ENCODE data around the gene GARIN5B. TPM values are rescaled to one million over a fixed set of nuclear protein-coding genes. Genes with fewer than 3 reads are reported as not detected.
"Not testable (repeated sequence)": the region's sequence is repeated elsewhere in the genome, so short reads cannot be mapped to it uniquely, and the experiment has no call there.

GARIN5B gene
- total RNA-seq, 2 experiments from 2014 or later = not detected

DNA sequence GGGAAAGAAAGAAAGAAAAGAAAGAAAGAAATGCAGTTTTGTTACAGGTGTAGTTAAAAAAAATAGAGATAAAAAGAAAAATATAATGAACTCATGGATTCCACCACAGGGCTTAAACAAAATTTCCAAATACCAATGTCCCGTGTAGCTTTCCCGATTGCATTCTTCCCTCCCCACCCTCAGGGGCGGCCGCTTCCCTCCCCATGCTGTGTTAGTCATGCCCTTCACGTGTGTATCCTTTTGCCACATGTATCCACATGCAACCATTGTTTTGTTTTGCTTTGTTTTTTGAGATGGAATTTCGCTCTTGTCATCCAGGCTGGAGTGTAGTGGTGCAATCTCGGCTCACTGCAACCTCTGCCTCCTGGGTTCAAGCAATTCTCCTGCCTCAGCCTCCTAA lies 27.0 kb downstream of the GARIN5B start:
- Mint-ChIP-seq H3K4me3 (no peak overlapping the region), H3K4me1 (peaks cover 11% of the 10 kb centered on the region), H3K36me3 (no peaks in the 10 kb centered on the region), H3K27me3 (peaks cover 17% of the 10 kb centered on the region), H3K27ac (no peak overlapping the region), H3K9me3 (no peaks in the 10 kb centered on the region)
- ATAC-seq (ENCODE audit: low read depth) (no peak), DNase-seq (no peak)
- POLR2A ChIA-PET = no interaction called here

- ATAC-seq (ENCODE audit: low read depth) (no peak), DNase-seq (no peak)
- Mint-ChIP-seq H3K9me3 (no peaks in the 10 kb centered on the region), H3K27me3 (peaks cover 20% of the 10 kb centered on the region), H3K4me1 (peaks cover 5% of the 10 kb centered on the region), H3K4me3 (no peak overlapping the region), H3K36me3 (no peaks in the 10 kb centered on the region), H3K27ac (no peak overlapping the region)
- POLR2A ChIA-PET = no interaction called here
Measured at GRCh38 chr19:55333870-55334269, 29.2 kb downstream of the GARIN5B start.

- not testable (repeated sequence) for H3K27me3 Mint-ChIP-seq; DNase-seq; ATAC-seq (ENCODE audit: low read depth); H3K4me1 Mint-ChIP-seq; H3K9me3 Mint-ChIP-seq; H3K36me3 Mint-ChIP-seq; H3K4me3 Mint-ChIP-seq; H3K27ac Mint-ChIP-seq
- POLR2A ChIA-PET = interaction anchor here (0.6 kb wide), 1 partner anchor 12 kb away, joined by 6 read pairs; no protein-coding TSS in a partner anchor
Measured at GRCh38 chr19:55329791-55330190, 33.3 kb downstream of the GARIN5B start.

DNA sequence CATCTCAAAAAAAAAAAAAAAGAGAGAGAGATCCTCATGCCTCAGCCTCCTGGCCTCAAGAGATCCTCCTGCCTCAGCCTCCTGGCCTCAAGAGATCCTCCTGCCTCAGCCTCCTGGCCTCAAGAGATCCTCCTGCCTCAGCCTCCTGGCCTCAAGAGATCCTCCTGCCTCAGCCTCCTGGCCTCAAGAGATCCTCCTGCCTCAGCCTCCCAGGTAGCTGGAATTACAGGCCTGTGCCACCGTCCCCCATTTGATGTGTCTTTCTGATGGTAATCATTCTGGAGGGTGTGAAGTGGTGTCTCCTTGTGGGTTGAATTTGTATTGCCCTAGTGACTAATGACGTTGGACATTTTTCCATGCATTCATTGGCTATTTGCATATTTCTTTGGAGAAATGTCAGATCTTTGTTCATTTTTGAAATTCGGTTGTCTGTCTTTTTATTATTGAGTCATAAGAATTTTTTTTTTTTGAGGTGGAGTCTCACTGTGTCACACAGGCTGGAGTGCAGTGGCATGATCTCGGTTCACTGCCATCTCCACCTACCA lies 34.2 kb downstream of the GARIN5B start:
- H3K4me3 Mint-ChIP-seq; POLR2A ChIA-PET; DNase-seq; ATAC-seq (ENCODE audit: low read depth); H3K9me3 Mint-ChIP-seq; H3K27ac Mint-ChIP-seq; H3K27me3 Mint-ChIP-seq; H3K36me3 Mint-ChIP-seq; H3K4me1 Mint-ChIP-seq: not testable (repeated sequence)

DNA sequence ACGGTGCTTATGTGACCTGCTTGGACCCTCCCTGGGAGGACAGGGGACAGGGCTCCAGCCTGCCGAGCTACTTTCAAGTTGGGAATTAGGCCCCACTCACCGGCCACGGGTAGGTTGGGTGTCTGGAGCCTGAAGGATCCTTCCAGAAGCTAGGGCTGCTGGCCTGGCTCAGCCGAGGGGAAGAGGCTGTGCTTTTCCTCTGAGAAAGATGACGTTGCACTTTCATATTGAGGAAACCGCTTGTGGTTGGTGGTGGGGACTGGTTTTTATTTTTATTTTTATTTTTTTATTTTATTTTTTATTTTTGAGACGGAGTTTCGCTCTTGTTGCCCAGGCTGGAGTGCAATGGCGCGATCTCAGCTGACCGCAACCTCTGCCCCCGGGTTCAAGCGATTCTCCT lies 37.9 kb downstream of the GARIN5B start, which contains the start of gene TMEM150B:
TMEM150B (minus strand) TSS at position 170 of the 400 bp plus-strand sequence. CDS start 4,305 bp downstream, outside the sequence.
- ATAC-seq (ENCODE audit: low read depth) = peak; percentile 53
- no peak within 1 kb of the TSS for H3K27ac Mint-ChIP-seq
- POLR2A ChIA-PET = interaction anchor here (1.0 to 1.6 kb wide), 2 partner anchors 14 to 23 kb away, joined by 3 to 8 read pairs; partner anchors contain the start of gene KMT5C

DNA sequence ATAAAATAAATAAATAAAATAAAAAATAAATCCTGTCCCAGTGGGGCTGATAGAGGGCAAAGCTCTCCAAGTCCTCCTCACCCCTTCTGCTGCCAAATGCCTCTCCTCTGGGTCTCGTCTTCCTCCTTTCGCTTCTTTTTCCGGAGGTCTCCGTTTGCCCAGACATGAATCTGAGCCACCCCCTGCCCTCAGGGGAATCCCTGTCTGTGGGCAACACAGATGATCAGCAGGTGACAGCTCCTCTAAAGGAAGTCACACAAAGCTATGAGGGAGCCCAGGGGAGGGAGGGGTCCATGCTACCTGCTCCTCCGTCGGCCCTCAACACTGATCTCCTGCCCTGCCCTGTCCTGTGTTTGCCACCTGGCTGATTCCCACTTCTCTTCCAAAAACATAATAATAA lies 38.4 kb downstream of the GARIN5B start:
- Mint-ChIP-seq H3K9me3 (no peaks in the 10 kb centered on the region), H3K4me1 (peaks cover 9% of the 10 kb centered on the region), H3K4me3 (no peak overlapping the region), H3K27me3 (peaks cover 21% of the 10 kb centered on the region), H3K27ac (no peak overlapping the region), H3K36me3 (no peaks in the 10 kb centered on the region)
- ATAC-seq (ENCODE audit: low read depth) = no peak
- DNase-seq = no peak
- POLR2A ChIA-PET = interaction anchor here (1.0 to 1.6 kb wide), 2 partner anchors 14 to 23 kb away, joined by 3 to 8 read pairs; partner anchors contain the start of gene KMT5C

More for the DNA sequence above, 37.9 kb downstream of the GARIN5B start, which contains the start of gene TMEM150B:
- peaks cover 19% of the 10 kb centered on the region for H3K27me3 Mint-ChIP-seq
- DNase-seq = no peak
- no peaks in the 10 kb centered on the region for H3K36me3 Mint-ChIP-seq
- peaks cover 9% of the 10 kb centered on the region for H3K4me1 Mint-ChIP-seq
- no peak within 1 kb of the TSS for H3K4me3 Mint-ChIP-seq
- no peaks in the 10 kb centered on the region for H3K9me3 Mint-ChIP-seq

GRCh38 chr19:55322204-55322885 lies 40.7 kb downstream of the GARIN5B start:
- ATAC-seq (ENCODE audit: low read depth) = no peak
- POLR2A ChIA-PET = interaction anchor here (1.3 kb wide), 1 partner anchor 21 kb away, joined by 5 read pairs; no protein-coding TSS in a partner anchor
- no peak overlapping the region for H3K27ac Mint-ChIP-seq

GRCh38 chr19:55321466-55322137 lies 41.5 kb downstream of the GARIN5B start:
- no peak overlapping the region for H3K4me3 Mint-ChIP-seq
- peaks cover 9% of the 10 kb centered on the region for H3K4me1 Mint-ChIP-seq
- DNase-seq = no peak
- peaks cover 15% of the 10 kb centered on the region for H3K27me3 Mint-ChIP-seq
- H3K27ac Mint-ChIP-seq = no peak overlapping the region
- no peaks in the 10 kb centered on the region for H3K36me3 Mint-ChIP-seq
- no peak for ATAC-seq (ENCODE audit: low read depth)
- H3K9me3 Mint-ChIP-seq = no peaks in the 10 kb centered on the region
- POLR2A ChIA-PET = no interaction called here

More at GRCh38 chr19:55322204-55322885, 40.7 kb downstream of the GARIN5B start:
- no peak for DNase-seq
- no peaks in the 10 kb centered on the region for H3K36me3 Mint-ChIP-seq
- peaks cover 9% of the 10 kb centered on the region for H3K4me1 Mint-ChIP-seq
- H3K4me3 Mint-ChIP-seq = no peak overlapping the region
- peaks cover 15% of the 10 kb centered on the region for H3K27me3 Mint-ChIP-seq
- no peaks in the 10 kb centered on the region for H3K9me3 Mint-ChIP-seq

DNA sequence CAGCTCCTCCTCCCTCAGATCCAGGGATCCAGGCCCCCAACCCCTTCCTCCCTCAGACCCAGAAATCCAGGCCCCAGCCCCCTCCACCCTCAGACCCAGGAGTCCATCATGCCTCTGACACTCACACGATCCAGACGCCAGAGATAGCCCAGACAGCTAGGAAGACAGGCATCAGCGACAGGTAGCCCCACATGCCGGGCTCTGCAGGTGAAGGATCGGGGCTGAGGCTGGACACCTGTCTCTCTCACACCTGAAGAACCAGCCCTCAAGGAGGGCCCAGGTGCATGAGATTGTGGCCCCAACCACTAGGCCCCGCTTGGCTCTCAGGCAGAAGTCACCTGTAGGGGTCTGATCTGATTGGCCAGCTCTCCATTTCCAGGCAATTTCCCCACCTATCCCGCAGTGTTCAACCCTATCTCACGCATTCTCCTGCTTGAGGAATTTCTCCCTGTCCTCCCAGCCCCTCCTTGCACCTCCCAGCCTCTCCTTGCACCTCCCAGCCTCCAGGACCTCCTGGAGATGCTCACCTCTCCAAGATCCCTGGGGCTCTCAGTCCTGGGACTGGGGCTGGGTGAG lies 42.1 kb downstream of the GARIN5B start:
- no peaks in the 10 kb centered on the region for H3K9me3 Mint-ChIP-seq
- ATAC-seq (ENCODE audit: low read depth) = no peak
- peaks cover 15% of the 10 kb centered on the region for H3K27me3 Mint-ChIP-seq
- peaks cover 9% of the 10 kb centered on the region for H3K4me1 Mint-ChIP-seq
- DNase-seq = no peak
- POLR2A ChIA-PET = no interaction called here
- H3K36me3 Mint-ChIP-seq = no peaks in the 10 kb centered on the region
- no peak overlapping the region for H3K27ac Mint-ChIP-seq
- no peak overlapping the region for H3K4me3 Mint-ChIP-seq

- POLR2A ChIA-PET = no interaction called here
- Mint-ChIP-seq H3K36me3 (no peaks in the 10 kb centered on the region), H3K4me1 (peaks cover 6% of the 10 kb centered on the region), H3K4me3 (no peak overlapping the region), H3K9me3 (no peaks in the 10 kb centered on the region), H3K27me3 (peaks cover 15% of the 10 kb centered on the region), H3K27ac (no peak overlapping the region)
- ATAC-seq (ENCODE audit: low read depth) = no peak
- no peak for DNase-seq
Measured at GRCh38 chr19:55319785-55320184, 43.3 kb downstream of the GARIN5B start.

- no peak for ATAC-seq (ENCODE audit: low read depth)
- peaks cover 7% of the 10 kb centered on the region for H3K27me3 Mint-ChIP-seq
- no peaks in the 10 kb centered on the region for H3K36me3 Mint-ChIP-seq
- no peak for DNase-seq
- no peaks in the 10 kb centered on the region for H3K9me3 Mint-ChIP-seq
- no peak overlapping the region for H3K4me3 Mint-ChIP-seq
- POLR2A ChIA-PET = no interaction called here
- peaks cover 5% of the 10 kb centered on the region for H3K4me1 Mint-ChIP-seq
- no peak overlapping the region for H3K27ac Mint-ChIP-seq
Measured at GRCh38 chr19:55316646-55317045, 46.4 kb downstream of the GARIN5B start.

- DNase-seq = no peak
- no peak overlapping the region for H3K4me3 Mint-ChIP-seq
- no peak overlapping the region for H3K27ac Mint-ChIP-seq
- POLR2A ChIA-PET = no interaction called here
- H3K36me3 Mint-ChIP-seq = no peaks in the 10 kb centered on the region
- peaks cover 2% of the 10 kb centered on the region for H3K4me1 Mint-ChIP-seq
- H3K9me3 Mint-ChIP-seq = no peaks in the 10 kb centered on the region
- peaks cover 3% of the 10 kb centered on the region for H3K27me3 Mint-ChIP-seq
- no peak for ATAC-seq (ENCODE audit: low read depth)
Measured at GRCh38 chr19:55315956-55316525, 47.0 kb downstream of the GARIN5B start.

DNA sequence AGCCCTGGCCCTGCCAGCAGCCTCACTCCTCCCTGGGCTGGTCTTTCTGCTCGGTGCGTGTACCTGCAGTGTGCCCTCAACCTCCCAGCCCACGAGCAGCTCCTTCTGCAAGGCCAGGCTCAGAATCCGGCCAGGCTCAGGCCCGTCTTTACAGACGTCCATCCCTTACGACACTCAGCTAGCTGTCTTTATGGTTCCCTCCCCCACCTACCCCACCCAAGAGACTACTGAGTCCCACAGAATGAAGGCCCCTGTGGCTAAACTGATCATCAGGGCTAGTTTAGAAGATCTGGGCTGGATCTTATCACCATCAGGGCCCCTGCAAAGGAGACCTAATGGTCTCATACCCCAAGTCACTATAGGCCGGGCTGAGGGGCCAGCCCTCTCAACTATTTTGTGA lies 48.7 kb downstream of the GARIN5B start:
- DNase-seq (no peak), ATAC-seq (ENCODE audit: low read depth) (no peak)
- no peaks in the 10 kb centered on the region for H3K36me3 Mint-ChIP-seq
- H3K27ac Mint-ChIP-seq = no peak overlapping the region
- no peaks in the 10 kb centered on the region for H3K9me3 Mint-ChIP-seq
- POLR2A ChIA-PET = no interaction called here
- peaks cover 2% of the 10 kb centered on the region for H3K4me1 Mint-ChIP-seq
- H3K4me3 Mint-ChIP-seq = no peak overlapping the region
- H3K27me3 Mint-ChIP-seq = no peaks in the 10 kb centered on the region
